Adrenal gland (tissue), 5 donors: ENCODE data around the gene HSPA12B.

Experiments
- POLR2A ChIP-seq, 2 donors: fragments of 450-650 bp; IDR thresholded peaks; one replicate each; pipeline ENCODE4 v1.6.1; 2017; ENCODE audit warnings: antibody characterized with exemption in 2 of 2, mild to moderate bottlenecking in 2 of 2, moderate library complexity in 1 of 2
- TF ChIP-seq, protein P1 (sequence below), 6 experiments: fragments of 450-650 bp in 4 of 6; fragments of 200-600 bp in 2 of 6; sonication (generic) in 1 of 6; IDR thresholded peaks; 1 replicate in 5 of 6; 2 replicates in 1 of 6; pipeline versions ENCODE4 v1.5.1 to v1.8.0; 2016 to 2021; ENCODE audit warnings: antibody characterized with exemption in 6 of 6, mild to moderate bottlenecking in 2 of 6, moderate library complexity in 1 of 6
- donor health status: DM: no; HTN: no; CAD: no.

GRCh38 chr20:3723284-3723683 lies 9.2 kb upstream of the HSPA12B start:
- no peak for TF ChIP-seq POLR2A (IDR thresholded peaks at IDR 0.05)
- TF ChIP-seq, protein P1, sequence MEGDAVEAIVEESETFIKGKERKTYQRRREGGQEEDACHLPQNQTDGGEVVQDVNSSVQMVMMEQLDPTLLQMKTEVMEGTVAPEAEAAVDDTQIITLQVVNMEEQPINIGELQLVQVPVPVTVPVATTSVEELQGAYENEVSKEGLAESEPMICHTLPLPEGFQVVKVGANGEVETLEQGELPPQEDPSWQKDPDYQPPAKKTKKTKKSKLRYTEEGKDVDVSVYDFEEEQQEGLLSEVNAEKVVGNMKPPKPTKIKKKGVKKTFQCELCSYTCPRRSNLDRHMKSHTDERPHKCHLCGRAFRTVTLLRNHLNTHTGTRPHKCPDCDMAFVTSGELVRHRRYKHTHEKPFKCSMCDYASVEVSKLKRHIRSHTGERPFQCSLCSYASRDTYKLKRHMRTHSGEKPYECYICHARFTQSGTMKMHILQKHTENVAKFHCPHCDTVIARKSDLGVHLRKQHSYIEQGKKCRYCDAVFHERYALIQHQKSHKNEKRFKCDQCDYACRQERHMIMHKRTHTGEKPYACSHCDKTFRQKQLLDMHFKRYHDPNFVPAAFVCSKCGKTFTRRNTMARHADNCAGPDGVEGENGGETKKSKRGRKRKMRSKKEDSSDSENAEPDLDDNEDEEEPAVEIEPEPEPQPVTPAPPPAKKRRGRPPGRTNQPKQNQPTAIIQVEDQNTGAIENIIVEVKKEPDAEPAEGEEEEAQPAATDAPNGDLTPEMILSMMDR (IDR thresholded peaks at IDR 0.05): no peak
